ENCODE data around the gene ATP5F1E. TPM values are rescaled to one million over a fixed set of nuclear protein-coding genes. Genes with fewer than 3 reads are reported as not detected.

Gene ATP5F1E
- total and polyA plus RNA-seq, 2 of the 4 experiments (the other 2 are of a cell fraction): 3.8 to 34.5 TPM

DNA sequence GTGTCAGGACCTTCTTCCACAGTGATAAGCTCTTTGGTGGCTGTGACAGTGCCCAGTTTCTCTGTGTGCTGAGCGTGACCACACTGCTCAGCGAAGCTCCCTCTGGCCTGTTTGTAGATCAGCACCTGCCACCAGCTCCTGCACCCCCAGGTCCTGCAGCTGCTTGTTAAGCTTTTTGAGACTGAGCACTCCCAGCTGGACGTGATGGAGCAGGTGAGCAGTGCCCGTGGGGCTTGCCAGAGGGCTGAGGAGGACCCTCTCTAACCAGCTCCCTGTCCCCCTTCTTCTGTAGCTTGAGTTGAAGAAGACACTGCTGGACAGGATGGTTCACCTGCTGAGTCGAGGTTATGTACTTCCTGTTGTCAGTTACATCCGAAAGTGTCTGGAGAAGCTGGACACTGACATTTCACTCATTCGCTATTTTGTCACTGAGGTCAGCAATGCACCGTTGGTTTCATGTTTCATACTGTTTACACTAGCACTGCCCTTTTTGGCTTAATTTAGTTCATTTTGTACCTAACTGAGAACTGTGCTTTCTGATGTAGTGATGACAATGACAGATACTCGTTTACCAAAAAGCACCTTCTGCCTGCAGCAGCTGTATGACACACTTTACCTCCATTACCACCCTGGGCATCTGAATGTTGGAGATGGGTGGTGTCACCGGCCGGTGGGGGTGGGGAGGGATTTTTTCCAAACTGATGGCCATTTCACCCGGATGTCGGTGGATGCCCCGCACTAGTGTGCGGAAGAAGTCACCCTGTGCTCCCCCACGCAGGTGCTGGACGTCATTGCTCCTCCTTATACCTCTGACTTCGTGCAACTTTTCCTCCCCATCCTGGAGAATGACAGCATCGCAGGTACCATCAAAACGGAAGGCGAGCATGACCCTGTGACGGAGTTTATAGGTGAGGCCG, 38.5 kb downstream of the ATP5F1E start (continued):
- TF ChIP-seq SMC3 (IDR thresholded peaks at IDR 0.05; ENCODE audit: low read depth, low read length): no peak
- no peak for TF ChIP-seq CEBPB (IDR thresholded peaks at IDR 0.05; ENCODE audit: low read depth, low read length)

DNA sequence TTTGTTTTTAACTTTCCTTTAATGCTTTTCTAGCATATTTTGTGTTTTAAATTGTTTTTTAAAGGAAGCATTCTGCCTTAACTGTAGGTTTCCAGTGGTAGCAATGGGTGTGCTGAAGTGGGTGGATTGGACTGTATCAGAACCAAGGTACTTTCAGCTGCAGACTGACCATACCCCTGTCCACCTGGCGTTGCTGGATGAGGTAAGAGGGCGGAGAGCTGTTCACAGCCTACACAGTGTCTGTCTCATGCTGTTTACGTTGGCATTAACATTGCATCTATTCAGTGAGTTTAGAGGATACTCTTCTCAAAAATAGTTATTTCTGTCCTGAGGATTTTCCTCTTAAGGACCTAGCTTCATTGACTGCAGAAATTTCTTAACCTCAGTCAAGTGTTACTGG, 39.2 kb downstream of the ATP5F1E start:
- no peak overlapping the region for H3K4ac ChIP-seq (ENCODE audit: low read depth, low read length)
- no peak overlapping the region for H4K5ac ChIP-seq (ENCODE audit: low read depth, low read length)
- no peak overlapping the region for H3K27ac ChIP-seq (ENCODE audit: insufficient read depth, low read length)
- no peak overlapping the region for H3K56ac ChIP-seq (ENCODE audit: extremely low read depth, insufficient read depth, low read length)
- intact Hi-C loops (cut with micrococcal nuclease) (no loop called here), dilution Hi-C loops (cut with HindIII; ENCODE audit: low sequenced_read_pairs, unreplicated experiment) (no loop called here), in situ Hi-C loops (cut with MboI; ENCODE audit: low sequenced_read_pairs) (no loop called here)
- no peak overlapping the region for H2BK15ac ChIP-seq (ENCODE audit: low read depth, low read length)
- peaks cover 18 to 48% of the 10 kb centered on the region in 2 experiments for H3K79me1 ChIP-seq (ENCODE audit: low read depth in 1 of 2, low read length in 2 of 2)
- DNase-seq (no peak), ATAC-seq (ENCODE audit: low read depth) (no peak)
- POLR2A ChIA-PET (ENCODE audit: unreplicated experiment): interaction anchor here (0.6 kb wide), 1 partner anchor 10 kb away, joined by 3 read pairs; no protein-coding TSS in a partner anchor
- peaks cover 72% of the 10 kb centered on the region for H3K36me3 ChIP-seq (ENCODE audit: control insufficient read depth, insufficient read depth, low read length)
- no peak overlapping the region for H3K14ac ChIP-seq (replicated peaks; ENCODE audit: low read depth, low read length)
- H3K9me3 ChIP-seq (ENCODE audit: control insufficient read depth, insufficient read depth, low read length): no peaks in the 10 kb centered on the region
- H4K91ac ChIP-seq (ENCODE audit: insufficient read depth, low read depth, low read length): no peak overlapping the region
- no peak overlapping the region for H2AK5ac ChIP-seq (ENCODE audit: low read depth, low read length)
- no peak overlapping the region for H2BK5ac ChIP-seq (ENCODE audit: low read depth, low read length, poor library complexity, severe bottlenecking)
- no peaks in the 10 kb centered on the region for H3K27me3 ChIP-seq (ENCODE audit: control insufficient read depth, insufficient read depth, low read length)
- H2AK9ac ChIP-seq (replicated peaks; ENCODE audit: low read depth, low read length, poor library complexity): no peak overlapping the region
- H3K9ac ChIP-seq (ENCODE audit: low read depth, low read length): no peak overlapping the region
- no peak overlapping the region for H2BK120ac ChIP-seq (ENCODE audit: low read depth, low read length)
- peaks cover 6% of the 10 kb centered on the region; the same call in 1 of the 2 replicates for H3K4me1 ChIP-seq (ENCODE audit: control insufficient read depth, insufficient read depth, low read length)
- BruUV-seq (replicated peaks): no TSS peak
- no peak overlapping the region for H2BK20ac ChIP-seq (ENCODE audit: low read depth, low read length)
- no peak overlapping the region; the same call in 1 of the 2 replicates for H3K23ac ChIP-seq (ENCODE audit: low read depth, low read length)
- H3K4me2 ChIP-seq (ENCODE audit: low read depth, low read length): no peak overlapping the region
- peaks cover 15% of the 10 kb centered on the region for H4K20me1 ChIP-seq (ENCODE audit: insufficient read depth, low read length)
- TF ChIP-seq RAD21 (IDR thresholded peaks at IDR 0.05; ENCODE audit: low read length): no peak
- TF ChIP-seq, protein P1, sequence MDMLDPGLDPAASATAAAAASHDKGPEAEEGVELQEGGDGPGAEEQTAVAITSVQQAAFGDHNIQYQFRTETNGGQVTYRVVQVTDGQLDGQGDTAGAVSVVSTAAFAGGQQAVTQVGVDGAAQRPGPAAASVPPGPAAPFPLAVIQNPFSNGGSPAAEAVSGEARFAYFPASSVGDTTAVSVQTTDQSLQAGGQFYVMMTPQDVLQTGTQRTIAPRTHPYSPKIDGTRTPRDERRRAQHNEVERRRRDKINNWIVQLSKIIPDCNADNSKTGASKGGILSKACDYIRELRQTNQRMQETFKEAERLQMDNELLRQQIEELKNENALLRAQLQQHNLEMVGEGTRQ (IDR thresholded peaks at IDR 0.05; ENCODE audit: low read depth, low read length): no peak
- no peak for TF ChIP-seq FOS (IDR thresholded peaks at IDR 0.05; ENCODE audit: low read depth, low read length)
- TF ChIP-seq NFE2L2 (IDR thresholded peaks at IDR 0.05; ENCODE audit: low read depth, low read length): no peak
- no peak for TF ChIP-seq ELK1 (IDR thresholded peaks at IDR 0.05; ENCODE audit: borderline replicate concordance, low read depth, low read length)
- TF ChIP-seq MXI1 (IDR thresholded peaks at IDR 0.05; ENCODE audit: borderline replicate concordance, low read depth, low read length): no peak
- TF ChIP-seq MAZ (IDR thresholded peaks at IDR 0.05; ENCODE audit: borderline replicate concordance, low read depth, low read length): no peak
- TF ChIP-seq CHD1 (IDR thresholded peaks at IDR 0.05; ENCODE audit: low read depth, low read length): no peak
- TF ChIP-seq MAFK (IDR thresholded peaks at IDR 0.05; ENCODE audit: low read depth, low read length): no peak
- no peak for TF ChIP-seq SMC3 (IDR thresholded peaks at IDR 0.05; ENCODE audit: low read depth, low read length)
- H3K4me3 ChIP-seq (ENCODE audit: insufficient read depth, low read depth, low read length): no peak overlapping the region
- WGBS, 2 experiments (ENCODE audit: extremely low coverage in 2 of 2, insufficient read length in 1 of 2): no CpG with 5 or more reads among the region's 3 CpGs
- H3K9me1 ChIP-seq (ENCODE audit: insufficient read depth, low read length): peaks cover 20% of the 10 kb centered on the region
- CTCF ChIA-PET: interaction anchor here (0.8 kb wide), 1 partner anchor 85 kb away, joined by 4 read pairs; no protein-coding TSS in a partner anchor
- no peak overlapping the region for H3K18ac ChIP-seq (ENCODE audit: low read depth, low read length)
- no peak overlapping the region for H2AFZ ChIP-seq (replicated peaks; ENCODE audit: low read length, poor library complexity)
- H4K8ac ChIP-seq (ENCODE audit: low read depth in 2 of 2, low read length in 2 of 2): no peak overlapping the region
